HEK293T (cell line): Measurements from ENCODE around the gene TMEM219.
"Not testable (repeated sequence)": the region's sequence is repeated elsewhere in the genome, so short reads cannot be mapped to it uniquely, and the experiment has no call there.

Experiments
- CTCF ChIA-PET: fragments of 350-600 bp; formaldehyde crosslinking; extraction: SDS; loops from one replicate; lab custom pipeline; 2021; ENCODE audit warnings: antibody characterized with exemption, inconsistent platforms; lab: Yijun Ruan, JAX
- POLR2A ChIA-PET: fragments of 350-600 bp; formaldehyde crosslinking; extraction: SDS; loops from one replicate; lab custom pipeline; 2020; ENCODE audit warnings: antibody characterized with exemption, inconsistent platforms; lab: Yijun Ruan, JAX
- DNase-seq: peaks from one replicate; pipeline ENCODE4 v3.0.0; 2012; ENCODE audit warnings: mixed read lengths; ENCODE audit errors: extremely low spot score
- ARNT ChIP-seq: fragments of 450-650 bp; IDR thresholded peaks from 2 replicates; pipeline ENCODE4 v1.6.1; 2017; ENCODE audit warnings: mild to moderate bottlenecking
- BHLHE40 ChIP-seq: fragments of 450-650 bp; IDR thresholded peaks from 2 replicates; pipeline ENCODE4 v1.6.1; 2016; ENCODE audit warnings: mild to moderate bottlenecking, moderate library complexity, borderline replicate concordance
- CTBP1 ChIP-seq: fragments of 450-650 bp; IDR thresholded peaks from 2 replicates; pipeline ENCODE4 v1.6.1; 2016; ENCODE audit warnings: borderline replicate concordance
- ELF4 ChIP-seq: fragments of 450-650 bp; IDR thresholded peaks from 2 replicates; pipeline ENCODE4 v1.6.1; 2017; ENCODE audit warnings: antibody characterized with exemption
- FOXA1 ChIP-seq: fragments of 450-650 bp; IDR thresholded peaks from 2 replicates; pipeline ENCODE4 v1.6.1; 2016; ENCODE audit warnings: mild to moderate bottlenecking
- FOXK2 ChIP-seq: fragments of 450-650 bp; IDR thresholded peaks from 2 replicates; pipeline ENCODE4 v1.6.1; 2016; ENCODE audit warnings: mild to moderate bottlenecking
- FOXM1 ChIP-seq: fragments of 450-650 bp; IDR thresholded peaks from 2 replicates; pipeline ENCODE4 v1.6.1; 2017; ENCODE audit warnings: mild to moderate bottlenecking, borderline replicate concordance
- HDGF ChIP-seq: fragments of 450-650 bp; IDR thresholded peaks from 2 replicates; pipeline ENCODE4 v1.6.1; 2017; ENCODE audit warnings: antibody characterized with exemption, borderline replicate concordance
- L3MBTL2 ChIP-seq: fragments of 450-650 bp; conservative IDR thresholded peaks from 2 replicates; pipeline ENCODE4 v1.6.1; 2016; ENCODE audit warnings: mild to moderate bottlenecking
- LEF1 ChIP-seq: fragments of 450-650 bp; IDR thresholded peaks from 2 replicates; pipeline ENCODE4 v1.6.1; 2017; ENCODE audit warnings: mild to moderate bottlenecking, borderline replicate concordance
- NFRKB ChIP-seq: fragments of 450-650 bp; IDR thresholded peaks from 2 replicates; pipeline ENCODE4 v1.6.1; 2016; ENCODE audit warnings: mild to moderate bottlenecking, moderate library complexity
- PKNOX1 ChIP-seq: fragments of 450-650 bp; IDR thresholded peaks from 2 replicates; pipeline ENCODE4 v1.6.1; 2016
- SUZ12 ChIP-seq: fragments of 450-650 bp; IDR thresholded peaks from 2 replicates; pipeline ENCODE4 v1.6.1; 2016; ENCODE audit warnings: mild to moderate bottlenecking
- TARDBP ChIP-seq: fragments of 450-650 bp; IDR thresholded peaks from 2 replicates; pipeline ENCODE4 v1.6.1; 2016
- ZNF384 ChIP-seq: fragments of 450-650 bp; IDR thresholded peaks from 2 replicates; pipeline ENCODE4 v1.6.1; 2016

TMEM219 gene

GRCh38 chr16:30009990-30010843 lies 48.3 kb downstream of the TMEM219 start:
- ChIA-PET CTCF (no interaction called here), POLR2A (interaction anchor here (0.8 to 1.6 kb wide), 3 partner anchors 11 to 48 kb away, joined by 3 to 4 read pairs (median 4); partner anchors contain the start of genes HIRIP3, INO80E and TMEM219)
- TF ChIP-seq FOXK2 (no peak), BHLHE40 (no peak), NFRKB (no peak), PKNOX1 (no peak), CTBP1 (no peak), ELF4 (no peak), FOXA1 (no peak), TARDBP (no peak), HDGF (no peak), LEF1 (no peak), ZNF384 (no peak), FOXM1 (no peak)
- DNase-seq = no peak

- peak; percentile 81 for DNase-seq
- CTCF ChIA-PET = no interaction called here
- TF ChIP-seq FOXM1 (no peak), L3MBTL2 (peak; percentile 85), CTBP1 (no peak)
- POLR2A ChIA-PET = interaction anchor here (0.6 to 1.6 kb wide), 2 partner anchors 15 to 49 kb away, joined by 3 to 4 read pairs; partner anchors contain the start of genes INO80E and TMEM219
These were observed 49.2 kb downstream of the TMEM219 start, which contains the start of gene DOC2A for GRCh38 chr16:30010844-30011713. TSS of gene DOC2A (minus strand) at chr16:30011027. CDS start at chr16:30010222, 805 bp downstream.

- DNase-seq = no peak
- TF ChIP-seq L3MBTL2 (no peak), LEF1 (no peak), HDGF (no peak), FOXM1 (no peak), SUZ12 (no peak), FOXK2 (no peak), PKNOX1 (no peak), NFRKB (no peak), ARNT (no peak), BHLHE40 (no peak), FOXA1 (no peak), ZNF384 (no peak), ELF4 (no peak)
- ChIA-PET CTCF (interaction anchor here (0.7 kb wide), 1 partner anchor 11 kb away, joined by 3 read pairs; no protein-coding TSS in a partner anchor), POLR2A (no interaction called here)
These were observed 50.0 kb downstream of the TMEM219 start for GRCh38 chr16:30011714-30012504.

- CTCF ChIA-PET = interaction anchor here (0.7 to 1.6 kb wide), 2 partner anchors 12 to 19 kb away, joined by 3 to 5 read pairs; no protein-coding TSS in a partner anchor
- DNase-seq, POLR2A ChIA-PET: not testable (repeated sequence)
These were observed 50.7 kb downstream of the TMEM219 start for GRCh38 chr16:30012598-30012997.

- DNase-seq = not testable (repeated sequence)
- ChIA-PET CTCF (interaction anchor here (0.6 kb wide), 1 partner anchor 116 kb away, joined by 4 read pairs; the partner anchor contains the start of gene SEZ6L2), POLR2A (interaction anchor here (1.0 kb wide), 1 partner anchor 200 kb away, joined by 3 read pairs; the partner anchor contains the start of gene PAGR1)
These were observed 53.6 kb downstream of the TMEM219 start for GRCh38 chr16:30015450-30015849.

- ChIA-PET CTCF (interaction anchor here (1.9 kb wide), 1 partner anchor 15 kb away, joined by 7 read pairs; no protein-coding TSS in a partner anchor), POLR2A (interaction anchor here (0.6 kb wide), 1 partner anchor 176 kb away, joined by 3 read pairs; no protein-coding TSS in a partner anchor)
- no peak for TF ChIP-seq L3MBTL2
- DNase-seq = no peak
These were observed 54.8 kb downstream of the TMEM219 start for GRCh38 chr16:30016555-30017276.
